Activated CD8-positive, alpha-beta memory T cell treated with anti-CD3 and anti-CD28 coated beads, Interleukin-2, amount 50 U/mL, for 4 hours (primary cell): Measurements from ENCODE around the gene NOC4L.
"Not testable (repeated sequence)": the region's sequence is repeated elsewhere in the genome, so short reads cannot be mapped to it uniquely, and the experiment has no call there.

Source experiments
- DNase-seq: peaks from one replicate; pipeline ENCODE4 v3.0.0-alpha.2; 2020

Gene NOC4L

DNA sequence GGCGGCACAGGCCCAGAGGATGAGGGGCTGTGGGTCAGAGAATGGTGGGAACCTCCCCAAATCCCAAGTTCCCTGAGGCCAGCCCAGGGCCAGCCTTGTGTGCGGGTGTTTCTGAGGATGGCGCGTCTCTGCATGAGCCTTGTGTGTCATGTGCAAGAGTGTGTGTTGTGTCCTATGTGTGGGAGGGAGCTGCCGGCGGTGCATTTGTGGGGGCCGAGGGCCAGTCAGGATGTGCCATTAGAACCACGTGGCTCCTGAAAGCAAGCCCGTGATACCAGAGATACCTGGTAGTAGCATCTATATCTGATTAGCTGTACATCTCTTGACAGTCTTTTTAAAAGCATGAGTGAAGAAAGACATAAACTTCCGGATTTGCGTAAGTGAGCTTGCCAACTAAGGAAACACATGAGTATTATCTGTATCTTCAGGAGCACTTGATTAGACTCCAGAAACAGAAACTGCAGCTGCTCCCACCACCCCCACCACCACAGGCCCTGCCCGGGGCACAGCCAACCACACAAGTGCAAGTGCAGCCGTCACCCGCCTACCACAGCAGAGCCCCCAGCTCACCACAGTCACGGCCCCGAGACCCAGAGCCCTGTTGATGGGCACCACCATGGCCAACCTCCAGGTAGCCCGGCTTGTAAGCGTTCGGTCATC, 19.4 kb upstream of the NOC4L start:
- no peak for DNase-seq

DNA sequence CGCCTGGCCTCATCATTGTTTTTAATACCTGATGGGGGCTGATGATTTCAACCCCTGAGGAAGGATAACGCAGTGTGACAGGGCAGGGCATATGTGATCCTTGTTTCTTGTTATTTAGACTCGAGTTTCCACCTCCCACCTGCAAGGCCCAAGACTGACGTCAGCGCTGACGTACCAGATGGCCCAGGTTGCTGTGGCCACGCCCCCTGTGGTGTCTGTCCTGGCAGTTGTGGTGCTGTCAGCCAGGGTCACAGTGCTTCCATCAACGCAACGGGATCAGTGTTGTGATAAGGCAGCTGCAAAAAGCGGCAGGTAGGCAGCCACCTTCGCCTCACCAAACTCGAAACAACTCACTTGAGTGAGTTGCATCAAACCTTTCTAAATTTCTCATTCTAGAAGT, 18.5 kb upstream of the NOC4L start:
- DNase-seq = no peak

DNA sequence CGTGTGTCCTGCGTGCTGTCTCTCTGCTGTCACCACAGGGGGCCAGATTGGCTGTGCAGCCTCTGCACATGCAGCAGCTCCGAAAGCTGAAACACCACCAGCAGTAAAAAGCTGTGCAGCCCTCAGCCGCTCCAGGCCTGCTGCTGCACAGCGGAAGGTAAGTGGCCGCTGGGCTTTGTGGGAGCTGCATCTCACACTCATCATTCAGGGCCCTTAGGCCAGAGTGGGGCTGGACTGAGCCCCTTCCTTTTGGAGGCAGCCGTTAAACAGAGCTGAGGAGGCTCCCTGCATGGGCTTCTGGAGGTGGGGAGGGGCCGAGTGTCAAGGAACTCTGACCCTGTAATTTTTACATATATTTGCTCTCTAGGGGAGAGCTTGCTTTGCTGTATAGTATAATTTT, 17.2 kb upstream of the NOC4L start:
- no peak for DNase-seq

DNA sequence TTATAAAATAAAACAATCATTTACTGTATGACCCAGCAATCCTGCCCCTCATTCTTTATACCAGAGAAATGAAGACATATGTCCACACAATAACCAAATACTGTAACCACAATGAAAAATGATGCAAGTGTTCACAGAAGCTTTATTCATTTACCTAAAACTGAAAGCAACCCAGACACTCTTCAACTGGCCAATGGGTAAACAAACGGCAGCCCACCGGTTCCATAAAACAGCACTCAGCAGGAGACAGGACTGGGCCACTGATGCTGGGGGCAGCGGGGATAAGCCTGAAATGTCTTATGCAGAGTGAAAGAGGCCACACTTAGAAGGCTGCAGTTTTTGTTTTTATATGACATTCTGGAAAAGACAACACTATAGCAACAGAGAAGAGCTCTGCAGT, 15.2 kb upstream of the NOC4L start:
- no peak for DNase-seq

DNA sequence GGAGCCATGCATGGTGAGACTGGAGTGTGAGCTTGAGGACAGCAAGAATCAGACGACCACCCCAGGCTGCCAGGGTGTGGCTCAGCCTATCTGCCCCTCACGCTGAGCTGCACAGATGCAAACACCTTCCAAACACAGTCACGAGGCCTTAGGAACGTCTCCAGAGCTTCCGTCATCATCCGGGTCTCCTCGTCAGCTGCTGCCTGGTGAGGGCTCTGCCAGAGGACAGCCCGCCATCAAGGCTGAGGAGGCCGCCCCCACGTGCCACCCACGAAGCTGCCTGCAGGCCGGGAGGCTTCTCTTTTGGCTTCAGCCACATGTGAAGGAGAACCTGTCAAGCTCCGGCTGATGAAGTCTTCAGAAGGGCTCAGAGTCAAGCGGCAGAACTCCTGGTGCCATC, 13.6 kb upstream of the NOC4L start:
- DNase-seq = no peak

DNA sequence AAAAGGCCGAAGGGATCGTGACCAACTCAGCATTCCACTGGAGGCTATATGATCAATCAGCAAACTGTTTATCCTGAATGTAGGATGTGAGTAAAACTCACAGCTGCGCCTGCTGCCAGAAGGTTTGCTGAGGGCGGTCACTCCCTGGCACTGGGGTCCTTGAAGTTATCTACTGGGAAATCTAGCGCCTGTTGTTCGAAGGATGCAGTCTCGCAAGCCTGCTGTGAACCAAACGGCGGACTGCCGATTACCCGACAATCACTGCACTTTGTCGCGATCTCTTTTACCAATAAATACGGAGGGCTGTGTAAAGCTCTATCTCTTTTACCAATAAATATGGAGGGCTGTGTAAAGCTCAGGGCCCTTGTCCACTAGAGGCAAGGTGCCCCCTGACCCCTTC, 13.0 kb upstream of the NOC4L start:
- DNase-seq = no peak

DNA sequence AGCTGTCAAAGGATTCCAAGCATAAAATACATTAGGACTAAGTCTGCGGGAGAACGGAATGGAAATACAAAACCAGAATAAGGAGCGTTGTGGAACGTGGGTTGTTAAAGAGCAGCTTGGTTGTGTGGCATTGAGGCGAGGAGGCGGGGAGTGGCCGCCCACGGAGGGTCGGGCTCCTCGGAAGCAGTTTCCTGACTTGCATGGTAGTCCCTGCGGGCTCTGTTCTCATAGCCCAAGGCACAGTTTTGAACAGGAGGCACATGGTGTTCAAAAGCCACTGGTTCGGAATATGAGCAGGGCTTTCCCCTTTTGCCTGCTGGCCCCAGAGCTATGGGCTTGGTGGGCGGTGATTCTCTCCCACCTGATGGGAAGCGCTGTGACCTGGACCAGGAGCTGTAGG, 12.3 kb upstream of the NOC4L start:
- no peak for DNase-seq

DNA sequence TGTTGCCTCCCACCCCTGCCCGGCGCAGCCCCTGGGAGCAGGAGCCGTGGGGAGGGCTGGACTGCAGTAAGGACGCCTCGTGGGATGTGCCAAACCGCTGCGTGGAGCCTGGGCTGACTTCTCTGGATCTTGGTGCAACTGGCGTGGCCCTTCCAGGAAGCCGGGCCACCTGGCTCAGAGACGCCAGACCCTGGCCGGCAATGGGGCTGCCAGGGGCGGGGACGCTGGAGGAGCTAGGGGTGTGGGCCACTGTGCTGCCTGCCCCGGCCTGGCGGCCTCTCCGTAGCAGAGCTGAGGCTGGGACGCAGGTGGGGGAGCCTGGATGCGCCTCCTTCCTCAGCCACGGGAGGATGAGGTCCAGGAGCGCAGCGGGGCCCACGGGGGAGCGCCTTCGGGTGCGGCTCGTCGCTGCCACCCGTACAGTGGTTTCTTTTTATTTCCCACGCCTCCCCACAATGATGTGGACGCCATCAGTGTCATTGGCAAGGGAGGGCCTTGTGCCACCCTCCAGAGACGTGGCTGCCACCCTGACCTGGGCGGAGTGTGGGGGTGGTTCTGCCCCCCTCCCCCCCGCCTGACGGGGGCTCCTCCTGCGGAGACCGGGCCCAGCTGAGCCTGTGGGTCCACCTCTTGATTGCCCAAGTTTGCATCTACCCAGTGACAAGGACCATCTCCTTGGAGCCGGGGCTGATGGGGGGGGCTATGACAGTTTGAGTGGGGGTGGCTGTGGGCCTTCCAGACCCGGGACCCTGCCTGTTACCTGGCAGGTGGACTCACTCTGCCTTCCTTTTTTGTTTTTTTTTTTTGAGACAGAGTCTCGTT, 11.4 kb upstream of the NOC4L start:
- DNase-seq = no peak

DNA sequence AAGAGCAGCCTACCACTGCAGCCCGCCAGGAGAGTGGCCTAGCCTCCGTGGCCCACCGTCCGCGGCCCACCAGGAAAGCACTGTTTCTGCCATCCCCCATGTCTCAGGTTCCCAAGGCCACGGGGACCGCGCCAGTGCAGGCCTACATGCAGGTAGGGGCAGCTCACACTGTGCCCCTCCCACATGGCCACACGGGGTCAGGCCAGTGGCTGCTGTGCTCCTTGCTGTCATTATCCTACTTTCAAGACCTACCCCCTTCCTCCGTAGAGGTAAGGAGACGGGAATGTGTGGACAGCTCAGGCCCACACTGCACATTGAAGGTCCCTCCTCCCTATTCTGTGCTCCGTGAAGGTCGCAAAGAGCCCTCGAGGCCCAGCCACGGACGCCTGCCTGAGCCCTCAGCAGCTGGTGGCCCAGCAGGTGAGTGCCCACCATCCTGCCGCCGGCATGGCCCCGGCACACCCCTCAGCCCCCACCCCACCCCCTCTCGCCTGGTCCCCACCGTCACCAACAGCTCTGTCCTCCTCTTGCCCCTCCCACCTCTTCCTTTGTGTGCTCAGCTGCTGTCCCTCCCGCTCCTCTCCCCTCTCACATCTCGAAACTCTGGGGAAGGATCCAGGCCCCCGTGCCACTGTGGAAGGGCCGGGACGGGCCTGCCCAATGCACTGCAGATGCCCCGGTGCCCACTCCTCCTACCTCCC, 10.2 kb upstream of the NOC4L start:
- no peak for DNase-seq

DNA sequence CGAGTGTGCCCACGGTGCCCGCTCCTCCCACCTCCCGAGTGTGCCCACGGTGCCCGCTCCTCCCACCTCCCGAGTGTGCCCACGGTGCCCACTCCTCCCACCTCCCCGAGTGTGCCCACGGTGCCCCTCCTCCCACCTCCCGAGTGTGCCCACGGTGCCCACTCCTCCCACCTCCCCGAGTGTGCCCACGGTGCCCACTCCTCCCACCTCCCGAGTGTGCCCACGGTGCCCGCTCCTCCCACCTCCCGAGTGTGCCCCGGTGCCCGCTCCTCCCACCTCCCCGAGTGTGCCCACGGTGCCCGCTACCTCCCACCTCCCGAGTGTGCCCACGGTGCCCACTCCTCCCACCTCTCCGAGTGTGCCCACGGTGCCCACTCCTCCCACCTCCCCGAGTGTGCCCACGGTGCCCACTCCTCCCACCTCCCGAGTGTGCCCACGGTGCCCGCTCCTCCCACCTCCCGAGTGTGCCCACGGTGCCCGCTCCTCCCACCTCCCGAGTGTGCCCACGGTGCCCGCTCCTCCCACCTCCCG, 9.5 kb upstream of the NOC4L start:
- DNase-seq = not testable (repeated sequence)

DNA sequence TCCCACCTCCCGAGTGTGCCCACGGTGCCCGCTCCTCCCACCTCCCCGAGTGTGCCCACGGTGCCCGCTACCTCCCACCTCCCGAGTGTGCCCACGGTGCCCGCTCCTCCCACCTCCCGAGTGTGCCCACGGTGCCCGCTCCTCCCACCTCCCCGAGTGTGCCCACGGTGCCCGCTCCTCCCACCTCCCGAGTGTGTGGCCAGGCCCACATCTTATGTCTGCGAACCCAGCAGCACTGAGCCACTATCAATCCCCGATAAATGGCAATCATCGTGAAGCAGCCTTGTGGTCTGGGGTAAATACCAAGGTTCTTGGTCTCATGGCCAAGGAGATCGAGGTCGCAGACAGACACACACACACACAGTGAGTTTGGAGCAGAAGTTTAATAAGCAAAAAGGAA, 8.0 kb upstream of the NOC4L start:
- not testable (repeated sequence) for DNase-seq

DNA sequence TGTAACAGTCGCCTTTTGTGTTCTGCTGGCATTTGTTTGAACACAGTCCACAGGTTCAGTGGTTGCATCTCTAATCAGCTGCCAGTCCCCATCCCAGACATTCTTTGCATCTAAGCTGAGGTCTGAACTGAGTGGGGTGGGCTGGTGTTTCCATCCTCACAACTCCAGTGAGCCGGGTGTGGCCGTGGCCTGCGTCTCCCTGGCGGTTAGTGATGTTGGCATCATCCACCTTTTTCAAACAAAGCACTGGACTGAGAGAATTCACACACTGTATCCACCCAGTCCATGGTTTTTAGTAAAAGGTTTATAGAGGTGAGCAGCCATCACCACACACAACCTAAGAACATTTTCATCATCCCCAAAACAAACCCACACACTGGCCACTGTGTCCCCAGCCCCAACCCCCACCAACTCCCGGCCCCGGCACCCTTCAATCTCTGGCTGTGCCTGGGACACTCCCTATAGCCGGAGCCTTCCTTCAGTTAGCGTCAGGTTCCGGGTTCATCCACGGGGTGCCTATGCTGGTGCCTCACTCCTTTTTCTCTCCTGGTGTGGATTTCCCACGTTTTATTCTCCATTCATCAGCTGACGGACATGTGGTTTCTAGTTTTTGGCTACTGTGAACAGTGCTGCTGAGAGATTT, 6.7 kb upstream of the NOC4L start:
- no peak for DNase-seq

DNA sequence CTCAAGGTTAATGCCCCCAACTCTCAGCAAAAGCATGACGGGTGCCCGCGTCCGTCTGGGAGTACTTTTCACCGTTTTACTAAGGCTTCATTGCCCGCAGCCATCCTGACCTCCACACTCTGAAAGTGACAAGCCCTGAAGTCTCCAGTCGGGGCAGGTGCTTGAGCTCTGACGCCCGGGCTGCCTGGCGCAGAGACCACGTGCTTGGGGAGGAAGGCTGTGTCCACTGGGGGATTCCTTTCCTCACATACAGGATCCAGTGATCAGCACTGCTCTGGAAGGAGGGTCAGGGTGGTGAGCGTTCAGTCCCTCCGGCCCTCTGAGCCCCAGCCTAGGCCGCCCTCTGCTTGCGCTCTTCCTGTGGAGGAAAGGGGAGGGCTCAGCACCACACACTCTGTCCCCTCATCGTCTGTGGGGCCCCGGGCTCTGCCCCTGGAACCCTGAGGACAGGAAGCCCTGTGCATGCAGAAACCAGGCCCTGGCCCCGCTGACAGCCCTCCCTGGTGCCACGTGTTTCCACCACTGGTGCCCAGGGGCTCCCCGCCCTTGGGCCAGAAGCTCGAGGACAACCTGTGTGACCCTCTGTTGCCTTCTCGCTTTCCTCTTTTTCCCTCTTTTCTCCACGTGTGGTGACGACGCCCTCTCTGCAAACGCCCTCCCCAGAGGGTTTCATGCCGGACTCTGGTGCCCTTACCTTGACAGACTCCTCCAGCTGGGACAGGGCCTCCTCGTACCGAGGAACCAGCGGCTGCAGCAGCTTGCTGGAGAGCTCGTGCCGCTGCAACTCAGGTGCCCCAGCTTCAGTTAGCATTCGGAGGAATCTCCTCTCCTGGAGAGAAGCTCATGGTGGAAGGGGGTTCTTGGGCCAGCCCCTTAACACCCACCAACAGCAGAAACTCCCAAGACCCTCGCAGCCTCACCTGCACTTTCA, 5.1 kb upstream of the NOC4L start:
- no peak for DNase-seq

DNA sequence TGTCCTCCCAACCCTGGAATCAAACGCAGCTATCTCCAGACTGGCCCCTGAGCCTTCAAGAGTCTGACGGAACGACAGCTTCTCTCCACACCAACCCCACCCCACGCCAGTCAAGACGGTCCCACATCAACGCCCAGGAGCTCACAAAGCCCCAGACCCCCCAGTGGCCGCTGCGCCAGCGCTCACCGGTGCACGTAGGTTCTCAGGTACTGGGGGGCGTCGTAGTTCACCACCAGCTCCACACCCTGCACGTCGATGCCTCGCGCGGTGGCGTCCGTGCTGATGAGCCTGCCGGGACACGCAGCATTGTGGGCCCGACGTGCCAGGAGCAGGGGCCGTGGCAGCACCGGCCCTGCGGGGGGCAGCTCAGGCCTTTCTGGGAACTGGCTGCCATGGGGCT, 4.3 kb upstream of the NOC4L start:
- no peak for DNase-seq

DNA sequence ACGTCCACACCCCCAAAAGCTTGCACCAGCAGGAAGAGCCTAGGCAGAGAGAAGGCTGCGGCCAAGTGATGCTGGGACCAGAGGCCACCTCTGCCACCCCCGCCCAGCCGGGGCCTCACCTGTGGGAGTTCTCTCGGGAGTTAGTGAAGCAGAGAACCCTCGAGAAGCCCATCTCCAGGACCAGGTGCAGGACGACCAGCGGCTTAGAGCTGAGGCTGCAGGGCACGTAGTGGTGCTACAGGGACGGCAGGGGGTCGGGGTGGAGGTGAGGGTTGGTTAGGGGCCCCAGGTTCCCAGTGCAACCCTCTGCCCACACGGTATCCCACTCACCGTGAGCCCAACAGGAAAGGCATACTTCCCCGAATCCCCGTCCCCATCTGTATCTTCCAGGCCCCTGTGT, 3.8 kb upstream of the NOC4L start:
- DNase-seq = no peak

DNA sequence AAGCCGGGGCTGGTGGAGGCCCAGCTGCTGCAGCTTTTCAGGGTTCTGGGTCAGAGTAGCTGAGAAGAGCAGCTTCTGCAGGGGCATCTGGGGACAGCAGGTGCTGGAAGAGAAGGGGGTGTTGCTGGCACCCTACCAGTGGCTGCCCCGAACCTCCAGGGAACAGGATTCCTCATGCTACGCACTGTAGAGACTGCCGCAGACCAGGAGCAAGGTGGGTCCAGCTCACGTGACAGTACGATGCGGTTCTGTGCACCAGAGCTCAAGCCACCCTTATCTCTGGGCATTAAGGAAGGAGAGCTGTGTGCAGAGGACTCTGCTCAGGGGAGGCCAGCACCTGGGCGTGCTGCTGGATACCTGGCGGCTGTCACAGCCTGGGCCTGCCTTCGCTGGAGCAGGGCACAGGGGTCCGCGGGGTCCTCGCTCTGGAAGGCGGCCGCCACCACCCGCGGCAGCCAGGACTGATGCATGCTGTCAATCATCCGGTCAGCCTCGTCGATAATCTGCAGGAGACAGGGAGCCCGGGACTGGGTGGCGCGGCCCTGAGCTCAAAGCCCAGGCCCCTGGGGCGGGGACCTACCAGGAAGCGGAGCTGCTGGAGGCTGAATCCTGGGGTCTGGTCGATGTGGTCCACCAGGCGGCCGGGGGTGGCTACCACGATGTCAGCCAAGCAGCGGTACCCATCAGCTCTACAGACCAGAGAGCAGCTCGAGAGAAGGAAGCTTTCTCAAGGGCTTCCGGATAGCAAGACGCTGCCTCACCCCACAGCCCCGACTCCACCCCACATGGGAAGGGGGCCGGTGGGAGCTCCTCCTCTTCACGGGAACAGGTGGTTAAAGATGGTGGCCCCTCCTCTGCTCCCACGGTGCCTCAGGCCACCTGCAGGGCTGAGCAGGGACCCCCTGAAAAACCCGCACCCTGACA, 3.1 kb upstream of the NOC4L start:
- DNase-seq = no peak

DNA sequence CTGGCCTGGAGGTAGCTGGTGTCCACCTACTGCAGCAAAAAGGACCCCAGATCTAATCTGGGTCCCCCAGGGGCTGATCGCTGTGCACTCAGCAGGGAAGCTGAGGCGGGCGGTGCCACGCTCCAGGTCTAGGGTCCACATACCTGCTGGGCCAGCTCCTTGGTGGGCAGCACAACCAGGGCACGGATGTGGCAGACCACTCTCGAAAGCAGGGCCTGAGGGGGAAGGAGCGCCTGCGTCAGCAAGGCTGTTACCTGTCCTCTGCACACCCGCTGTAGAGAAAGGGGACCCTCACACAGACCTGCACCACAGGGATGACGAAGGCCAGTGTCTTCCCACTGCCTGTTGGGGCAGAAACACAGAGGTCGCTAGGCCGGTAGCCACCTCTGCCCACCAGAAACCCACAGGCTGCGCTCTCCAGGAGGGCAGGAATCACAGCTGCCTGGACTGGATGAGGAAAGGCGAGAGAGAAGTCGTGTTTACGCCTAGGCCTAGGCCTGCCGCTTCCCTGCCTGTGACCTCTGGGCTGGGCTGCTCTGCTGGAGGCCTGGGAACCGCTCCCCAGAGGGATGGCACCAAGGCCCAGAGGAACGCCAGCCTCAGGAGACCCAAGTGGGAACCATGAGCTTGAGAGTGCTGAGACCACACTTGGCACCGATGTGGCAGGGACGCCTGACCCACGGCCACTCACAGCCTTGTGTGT, 2.1 kb upstream of the NOC4L start:
- no peak for DNase-seq

DNA sequence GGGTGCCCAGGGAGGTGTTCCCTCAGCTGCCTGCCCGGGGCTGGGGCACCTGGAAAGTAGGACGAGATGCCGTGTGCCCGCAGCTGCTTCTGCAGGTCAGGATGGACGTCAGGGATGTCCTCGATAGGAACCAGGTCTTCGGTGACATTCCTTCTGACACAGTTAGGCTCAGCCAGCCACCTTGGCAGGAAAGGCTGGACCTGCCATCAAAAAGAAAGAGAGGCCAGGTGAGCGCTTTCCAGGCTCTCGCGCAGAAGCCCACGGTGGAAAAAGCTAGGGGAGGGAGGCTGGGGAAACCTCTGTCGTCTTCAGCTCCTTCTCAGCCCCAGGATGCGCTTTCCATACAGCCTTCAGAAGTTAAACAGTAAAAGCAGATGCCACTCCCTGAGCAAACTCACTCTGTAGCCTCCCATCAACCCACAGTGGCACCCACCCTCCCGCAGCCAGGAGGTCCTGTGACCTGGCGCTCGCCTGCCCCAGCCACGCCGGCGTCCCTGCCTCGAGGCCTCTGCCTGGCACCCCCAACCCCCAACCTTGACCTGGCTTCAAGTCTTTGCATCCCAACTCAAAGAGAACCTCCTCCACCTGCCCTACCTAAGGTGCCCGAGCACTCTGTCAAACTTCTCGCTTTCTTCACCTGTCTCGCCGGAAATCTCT, 1.4 kb upstream of the NOC4L start:
- no peak for DNase-seq

DNA sequence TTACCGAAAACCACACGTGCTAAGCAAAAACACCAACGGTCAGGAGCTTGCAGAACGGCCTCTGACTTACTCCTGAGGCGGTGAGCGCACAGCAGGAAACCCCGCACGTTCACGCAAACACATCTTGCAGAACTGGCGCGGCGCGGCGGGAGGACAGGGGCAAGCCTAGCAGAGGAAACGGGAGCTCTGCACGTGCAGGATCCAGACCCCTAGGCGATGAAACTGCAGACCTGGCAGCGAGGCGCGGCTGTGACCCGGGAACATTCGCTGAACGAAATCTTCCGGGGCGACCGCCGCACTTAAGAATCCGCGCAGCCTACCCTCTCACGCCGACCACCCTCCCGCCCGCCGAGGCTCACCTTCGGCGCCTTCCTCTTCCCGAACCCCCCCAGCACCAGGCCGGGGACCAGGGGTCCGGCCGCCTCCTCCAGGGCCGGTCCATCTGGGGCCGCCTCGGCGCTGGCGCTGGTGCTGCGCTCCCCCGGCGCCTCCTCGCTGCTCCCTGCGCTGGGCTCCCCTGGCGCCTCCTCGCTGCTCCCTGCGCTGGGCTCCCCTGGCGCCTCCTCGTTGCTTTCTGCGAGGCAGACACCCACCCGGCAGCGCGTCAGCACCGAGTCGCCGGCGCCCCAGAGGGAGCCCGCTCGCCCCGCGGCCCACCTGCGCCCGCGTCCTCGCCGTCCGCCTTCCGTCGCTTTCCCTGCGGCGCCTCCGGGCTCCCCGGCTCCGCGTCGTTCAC, 753 bp upstream of the NOC4L start:
- DNase-seq = peak; percentile 48
